HG02885 (cell line): ENCODE results near the gene PKHD1.

Experiments
- ATAC-seq: cut with Tn5 transposase; IDR thresholded peaks from one replicate; pipeline ENCODE4 v1.9.1; 2021; ENCODE audit warnings: mild to moderate bottlenecking; ENCODE audit not compliant: unreplicated experiment, poor library complexity

The PKHD1 gene

DNA sequence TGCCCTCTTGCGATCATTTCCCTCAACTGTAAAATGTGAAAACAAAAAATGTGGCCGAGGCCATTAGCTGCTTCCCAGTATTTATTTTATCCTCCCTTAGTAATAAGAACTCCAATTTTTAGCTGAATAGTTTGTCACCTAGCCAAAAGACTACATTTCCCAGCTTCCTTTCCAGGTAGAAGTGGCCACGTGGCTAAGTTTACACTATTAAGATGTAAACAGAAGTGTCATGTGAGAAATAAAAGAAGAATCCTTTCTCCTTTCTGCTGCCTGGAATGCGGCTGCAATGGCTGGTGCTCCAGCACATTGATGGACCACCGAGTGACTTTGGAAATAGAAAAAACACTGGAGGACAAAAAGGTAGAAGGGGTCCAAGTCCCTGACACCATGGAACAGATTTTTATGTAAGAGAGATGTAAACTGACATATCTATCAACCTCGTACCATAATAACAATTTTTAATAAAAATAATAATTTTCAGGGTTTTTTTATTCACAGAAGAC lies 268.8 kb downstream of the PKHD1 start:
- ATAC-seq, result no peak

DNA sequence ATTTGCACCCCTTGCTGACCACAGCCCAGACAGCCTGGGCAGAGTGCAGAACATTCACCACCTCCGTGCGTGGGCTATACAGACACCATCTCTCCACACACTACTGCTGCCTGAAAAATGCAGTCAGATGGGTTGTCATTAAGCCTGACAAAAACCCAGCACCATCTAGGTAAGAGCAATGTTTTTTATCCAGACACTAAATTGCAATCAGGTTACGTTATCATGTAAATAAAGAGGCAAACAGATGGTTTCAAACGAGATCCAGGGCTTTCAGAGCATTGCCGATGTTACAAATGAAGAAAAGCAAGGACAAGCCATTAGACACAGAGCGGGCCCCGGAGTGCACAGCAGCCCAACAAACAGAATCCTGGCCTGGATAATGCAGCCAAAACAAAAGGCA lies 269.6 kb downstream of the PKHD1 start:
- no peak for ATAC-seq

DNA sequence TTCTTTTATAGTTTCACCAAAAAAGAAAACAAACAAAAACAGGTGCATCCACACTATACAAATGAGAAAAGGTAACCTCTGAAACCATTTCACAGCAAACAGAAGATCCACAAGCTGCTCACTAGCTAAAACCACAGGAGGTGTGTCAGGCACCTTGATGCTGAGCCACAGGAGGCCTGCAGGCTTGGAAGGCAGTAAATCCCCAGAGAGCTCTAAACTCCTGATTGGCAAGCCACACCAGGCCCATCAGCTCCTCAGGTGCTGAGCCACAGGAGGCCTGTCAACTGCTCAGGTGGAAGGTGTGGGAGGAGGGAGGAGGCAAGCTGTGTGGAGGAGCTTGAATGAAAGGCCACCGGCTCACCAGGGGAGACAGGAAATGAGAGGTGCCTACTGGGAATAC lies 273.0 kb downstream of the PKHD1 start:
- ATAC-seq, result peak; percentile 58

DNA sequence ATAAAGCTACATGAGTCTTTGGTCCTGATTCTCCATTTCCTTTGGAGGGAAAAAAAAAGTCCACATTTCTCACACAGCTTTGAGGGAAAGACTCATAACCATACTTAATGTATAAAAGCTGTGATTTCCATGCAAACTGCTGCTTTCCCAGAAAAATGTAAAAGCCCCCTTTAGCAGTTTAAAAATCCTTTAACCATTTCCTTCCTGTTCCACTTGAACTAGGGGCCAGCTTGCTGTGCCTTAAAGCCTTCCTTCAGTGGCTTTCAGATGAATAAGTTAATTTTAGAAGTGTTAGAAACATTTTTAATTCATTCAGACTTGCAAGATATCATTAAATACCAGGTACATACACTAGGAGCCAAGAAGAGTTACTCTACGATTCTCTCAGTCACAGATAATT lies 273.5 kb downstream of the PKHD1 start:
- no peak for ATAC-seq

DNA sequence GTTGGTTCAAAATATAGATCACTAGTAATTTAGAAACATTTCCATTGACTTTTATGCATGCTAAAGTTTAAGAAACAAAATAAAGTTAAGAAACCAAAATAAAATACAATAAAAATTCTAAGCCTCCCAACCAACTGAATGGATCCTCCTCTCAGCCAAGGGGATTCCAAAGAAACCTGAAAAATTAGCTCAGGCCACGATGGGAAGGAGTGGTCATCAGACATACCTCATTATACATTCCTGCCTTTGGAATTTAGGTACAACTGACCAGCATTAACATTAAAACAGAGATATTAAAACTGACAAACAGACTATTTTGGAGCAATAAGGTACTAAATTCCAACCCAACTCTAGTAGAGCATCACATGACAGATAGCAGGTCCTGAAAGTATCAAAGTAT lies 275.2 kb downstream of the PKHD1 start:
- no peak for ATAC-seq

DNA sequence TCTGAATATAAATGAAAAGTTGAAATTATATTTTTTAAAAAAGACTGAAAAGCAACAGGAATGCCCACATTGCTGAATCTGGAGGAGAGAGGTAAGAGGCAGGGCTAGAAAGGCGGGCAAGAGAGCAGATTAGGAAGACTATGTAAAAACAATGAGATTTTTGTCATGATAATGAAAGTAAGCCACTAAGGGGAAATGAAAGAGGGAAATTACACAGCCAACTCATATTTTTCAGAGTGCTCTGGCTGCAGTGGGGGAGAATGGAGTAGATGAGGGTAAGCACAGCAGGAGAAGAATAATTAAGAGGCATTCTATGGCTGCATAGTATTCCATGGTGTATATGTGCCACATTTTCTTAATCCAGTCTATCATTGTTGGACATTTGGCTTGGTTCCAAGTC lies 281.9 kb downstream of the PKHD1 start:
- ATAC-seq, result peak; percentile 92

DNA sequence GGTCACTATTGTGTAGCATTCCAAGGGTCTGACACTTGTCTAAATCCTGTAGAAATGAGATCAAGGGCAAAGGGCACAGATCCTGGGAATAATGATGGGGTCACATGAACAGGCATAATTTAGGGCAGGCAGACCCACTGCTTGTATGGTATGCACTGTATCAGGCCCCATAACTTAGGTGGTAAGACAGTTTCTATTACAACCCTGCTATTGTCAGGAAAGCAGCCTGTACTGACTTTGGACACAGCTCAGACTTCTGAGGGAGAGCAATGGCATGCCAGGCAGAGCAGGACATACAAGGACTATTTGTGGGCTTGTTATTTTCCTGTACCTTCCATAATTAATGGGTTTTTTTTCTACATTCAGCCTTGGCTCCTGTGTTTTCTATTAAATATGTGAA lies 286.8 kb downstream of the PKHD1 start:
- no peak for ATAC-seq

DNA sequence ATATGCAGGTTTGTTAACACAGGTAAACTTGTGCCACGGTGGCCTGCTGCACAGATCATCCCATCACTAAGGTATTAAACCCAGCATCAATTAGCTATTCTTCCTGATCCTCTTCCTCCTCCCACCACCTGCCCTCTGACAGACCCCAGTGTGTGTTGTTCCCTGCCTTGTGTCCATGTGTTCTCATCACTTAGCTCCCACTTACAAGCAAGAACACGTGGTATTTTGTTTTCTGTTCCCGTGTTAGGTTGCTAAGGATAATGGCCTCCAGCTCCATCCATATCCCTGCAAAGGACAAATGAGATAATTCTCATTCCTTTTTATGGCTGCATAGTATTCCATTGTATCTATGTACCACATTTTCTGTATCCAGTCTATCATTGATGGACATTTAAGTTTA lies 294.0 kb downstream of the PKHD1 start:
- no peak for ATAC-seq

DNA sequence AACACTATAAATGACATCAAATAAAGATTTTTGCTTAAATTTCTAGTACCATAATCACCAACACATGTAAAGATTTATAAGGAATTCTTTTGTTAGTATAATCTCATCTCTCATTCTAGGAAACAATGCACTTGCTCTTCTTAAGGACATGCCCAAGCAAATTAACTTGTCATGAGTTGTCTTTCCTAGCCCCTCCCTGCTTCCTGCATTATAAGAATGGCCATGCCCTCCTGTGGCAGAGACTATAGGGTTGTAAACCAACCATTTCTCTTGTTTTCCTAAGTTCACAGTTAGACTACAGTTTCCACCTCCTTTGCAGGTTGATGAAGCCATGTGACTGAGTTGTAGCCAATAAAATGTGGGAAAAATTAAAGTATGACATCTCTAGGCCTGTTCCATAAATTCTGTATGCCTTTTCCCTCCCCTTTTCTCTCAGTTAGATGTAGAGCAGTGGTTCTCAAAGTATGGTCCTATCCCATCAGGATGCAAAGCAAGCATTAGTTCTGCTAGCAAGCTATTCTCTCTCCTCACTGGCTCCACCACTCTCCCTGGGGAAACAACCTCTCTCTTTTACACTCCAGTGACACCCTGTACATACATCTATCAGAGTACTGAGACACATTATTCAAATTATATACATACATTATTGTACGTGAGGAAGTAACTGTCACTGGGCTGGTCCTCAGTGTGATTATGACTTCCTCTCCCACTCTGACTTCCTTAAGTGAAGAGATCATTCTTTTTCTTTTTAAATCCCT lies 295.0 kb downstream of the PKHD1 start:
- ATAC-seq, result no peak

DNA sequence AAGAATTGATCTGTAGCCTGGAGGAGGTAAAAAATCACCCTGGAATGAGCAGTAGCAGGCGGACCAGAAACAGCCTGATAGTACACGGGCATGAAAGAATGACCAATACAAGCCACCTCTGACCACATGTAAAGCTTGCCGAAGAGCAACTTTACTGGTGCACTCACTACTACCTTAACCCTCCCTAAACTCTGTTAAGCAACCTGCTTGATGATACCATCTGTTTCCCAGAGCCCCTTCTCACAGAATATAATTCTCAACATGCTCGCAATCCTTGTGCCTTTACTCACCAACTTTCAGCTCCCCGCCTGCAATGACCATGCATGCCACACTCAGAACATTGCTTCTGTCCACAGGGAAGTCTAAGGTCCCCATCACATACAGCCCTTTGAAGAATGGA lies 296.5 kb downstream of the PKHD1 start:
- no peak for ATAC-seq

DNA sequence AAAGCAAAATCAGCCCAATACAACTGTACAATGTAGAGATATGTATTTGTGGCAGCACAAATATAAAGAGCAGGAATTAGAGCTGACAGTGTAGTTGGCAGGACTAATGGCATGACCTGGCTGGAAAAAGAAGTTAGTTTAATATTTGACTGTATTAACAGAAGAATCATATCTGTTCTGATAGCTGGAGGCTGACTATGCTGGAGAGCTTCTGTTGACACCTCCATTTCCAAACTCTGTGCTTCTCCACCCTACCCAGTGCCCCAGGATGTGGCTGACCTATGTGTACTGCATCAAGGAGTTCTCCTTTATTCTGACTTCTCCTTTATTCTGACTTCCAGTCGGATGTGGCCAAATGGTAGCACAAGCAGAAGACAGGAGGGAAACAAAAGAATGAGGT lies 299.3 kb downstream of the PKHD1 start:
- ATAC-seq, result no peak

DNA sequence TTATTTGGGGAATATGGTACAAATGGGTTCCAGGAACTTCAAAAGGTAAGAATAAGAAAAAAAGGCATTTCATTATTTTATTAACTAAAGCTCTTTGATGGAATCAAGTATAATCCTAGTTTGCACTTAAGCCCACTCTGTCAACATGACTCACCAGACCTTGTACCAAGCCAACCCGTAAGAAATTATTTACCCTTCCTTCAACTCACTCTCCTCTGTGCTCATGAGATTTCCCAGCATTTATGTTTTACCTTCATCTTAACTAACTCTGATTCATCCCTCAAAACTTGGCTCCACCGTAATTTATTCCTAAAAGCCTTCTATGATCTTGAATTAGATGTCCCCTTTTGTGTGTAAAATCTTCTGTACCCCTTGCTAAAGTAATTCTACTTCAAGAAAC lies 308.7 kb downstream of the PKHD1 start:
- ATAC-seq, result no peak

DNA sequence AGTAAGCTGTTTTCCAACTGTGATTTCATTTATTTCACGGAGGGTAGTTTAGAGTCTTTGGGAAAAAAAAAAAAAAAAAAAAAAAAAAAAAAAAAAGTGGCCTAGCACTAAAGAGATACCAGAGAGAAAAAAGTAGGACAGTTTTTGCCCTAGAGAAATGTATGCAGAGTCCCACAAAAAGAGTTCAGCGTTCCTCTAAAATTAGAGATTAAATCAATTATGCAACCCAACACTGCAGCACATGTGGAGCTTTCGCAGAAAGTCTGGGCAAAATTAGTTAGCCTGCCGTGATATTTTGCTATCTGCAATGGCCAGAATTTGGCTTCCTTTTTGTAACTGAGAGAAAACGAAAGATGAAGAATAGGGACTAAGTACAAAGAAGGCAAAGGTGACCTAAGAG lies 309.8 kb downstream of the PKHD1 start:
- no peak for ATAC-seq

DNA sequence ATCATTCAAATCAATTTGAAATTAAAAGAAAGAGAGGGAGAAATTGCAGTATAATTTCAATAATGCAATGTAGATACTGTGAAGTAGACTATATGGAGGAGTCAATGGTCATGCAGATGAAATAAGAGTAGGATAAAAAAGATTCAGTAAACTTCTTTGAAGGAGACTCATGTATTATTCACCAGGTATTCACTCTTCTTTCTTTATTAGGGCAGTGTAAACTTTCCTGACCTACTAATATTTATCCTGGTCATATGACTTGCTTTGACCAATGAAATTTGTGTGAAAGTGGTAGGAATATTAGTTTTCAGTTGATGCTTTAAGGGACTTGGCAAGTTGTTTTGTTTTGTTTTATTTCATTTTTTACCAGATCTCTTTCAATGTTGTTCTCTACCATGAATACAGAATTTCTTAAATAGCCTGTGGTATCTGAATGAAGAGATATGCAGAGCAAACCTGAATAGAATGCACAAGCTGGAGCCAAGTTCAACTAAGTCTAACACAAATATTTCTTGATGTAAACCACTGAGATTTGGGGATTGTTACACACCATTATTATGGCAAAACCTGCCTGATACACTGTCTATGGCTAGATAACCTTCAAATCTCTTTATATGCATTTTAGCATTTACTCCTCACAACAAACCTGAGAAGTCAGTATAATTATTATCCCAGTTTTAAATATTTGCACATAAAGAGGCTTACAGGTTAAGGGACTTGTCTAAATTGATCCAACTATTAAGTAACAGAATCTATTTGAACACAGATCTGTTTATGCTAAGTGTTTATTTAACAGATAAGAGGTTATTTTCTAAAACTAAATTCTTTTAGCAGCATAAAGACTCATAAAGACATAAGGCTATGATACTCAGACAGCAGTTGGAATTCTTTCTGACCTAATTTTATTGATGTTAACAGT lies 311.2 kb downstream of the PKHD1 start:
- ATAC-seq, result no peak

DNA sequence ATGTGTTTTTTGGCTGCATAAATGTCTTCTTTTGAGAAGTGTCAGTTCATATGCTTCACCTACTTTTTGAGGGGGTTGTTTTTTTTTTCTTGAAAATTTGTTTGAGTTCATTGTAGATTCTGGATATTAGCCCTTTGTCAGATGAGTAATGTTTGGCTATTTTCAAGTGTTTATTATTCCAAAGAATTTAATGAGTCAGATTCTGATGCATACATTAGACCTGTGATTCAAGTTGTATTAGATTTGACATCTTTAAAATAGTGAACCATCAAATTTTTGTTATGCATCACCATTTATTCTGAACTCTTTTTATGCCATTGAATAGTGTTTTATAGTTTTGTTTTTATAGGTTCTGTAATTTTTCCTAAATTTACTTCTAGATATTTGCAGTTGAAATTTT lies 319.3 kb downstream of the PKHD1 start:
- no peak for ATAC-seq

DNA sequence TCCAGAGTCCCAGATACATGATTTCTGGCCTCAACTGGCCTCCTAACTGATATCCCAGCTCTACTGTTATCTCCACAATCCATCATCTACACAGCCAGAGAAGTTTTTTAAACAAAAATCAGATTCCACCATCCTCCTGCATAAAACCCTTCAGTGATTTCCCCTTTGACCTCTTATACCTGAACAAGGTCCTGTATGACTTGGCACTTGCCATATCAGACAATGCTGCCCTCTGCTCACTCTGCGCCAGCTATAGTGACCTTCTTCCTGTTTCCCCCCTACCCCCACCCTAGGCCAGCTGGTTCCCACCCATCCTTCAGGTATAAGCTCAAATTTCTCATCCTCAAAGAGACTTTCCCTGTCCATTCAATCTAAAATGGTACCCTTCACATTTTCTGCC lies 322.2 kb downstream of the PKHD1 start:
- no peak for ATAC-seq

DNA sequence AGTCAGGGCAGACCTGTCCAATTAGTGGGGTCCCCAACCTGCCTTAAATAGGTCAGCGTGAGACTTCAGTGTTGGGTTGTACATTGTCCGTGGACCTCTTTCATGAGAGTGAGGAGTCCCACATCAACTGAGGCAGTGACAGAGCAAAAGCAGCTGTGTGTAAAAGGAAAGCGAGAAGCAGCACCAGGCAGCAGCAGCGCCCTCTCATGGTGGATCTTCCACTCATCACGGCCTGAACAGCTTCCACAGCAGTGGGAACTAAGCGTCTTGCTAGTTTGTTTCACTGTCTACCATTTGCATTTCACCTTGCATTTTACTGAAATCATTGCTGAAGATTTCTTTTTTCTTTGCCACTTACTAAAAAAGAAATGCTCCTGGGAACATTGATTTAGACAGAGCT lies 333.8 kb downstream of the PKHD1 start:
- ATAC-seq, result peak; percentile 61

DNA sequence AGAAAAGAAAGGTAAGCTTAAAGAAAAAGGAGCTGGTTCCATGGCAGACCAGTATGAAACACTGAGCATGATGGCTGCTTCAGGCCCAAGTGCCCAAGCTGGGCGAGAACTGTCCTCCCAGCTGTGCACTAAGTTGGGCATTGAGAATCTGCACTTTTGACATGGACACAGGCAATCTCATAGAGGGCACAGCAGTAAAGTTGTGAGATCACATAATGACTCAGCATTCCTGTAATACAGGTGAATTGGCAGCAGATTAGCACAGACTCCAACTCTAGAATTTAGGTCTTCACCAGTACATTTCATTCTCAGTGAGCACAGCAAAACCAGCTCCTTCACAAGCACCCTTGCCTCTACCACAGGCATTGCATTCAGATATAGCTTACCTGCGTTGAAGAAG lies 343.4 kb downstream of the PKHD1 start:
- no peak for ATAC-seq

DNA sequence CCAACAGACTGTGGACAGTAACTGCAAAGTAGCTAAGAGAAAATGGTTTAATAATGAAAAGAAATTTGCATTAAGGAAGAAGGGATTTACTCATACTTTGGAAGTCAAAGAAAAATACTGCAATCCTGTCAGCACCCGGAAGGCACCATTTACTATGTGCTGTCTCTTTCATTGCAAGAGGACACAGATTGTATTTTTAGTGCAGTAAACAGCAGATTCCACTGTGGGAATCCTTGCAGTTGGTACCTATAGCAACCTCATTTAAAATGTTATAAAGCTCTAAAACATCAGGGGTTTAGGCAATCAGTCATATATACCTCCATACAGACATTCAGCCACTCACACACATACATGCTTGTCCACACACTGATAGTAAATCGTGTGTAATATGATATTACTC lies 346.8 kb downstream of the PKHD1 start:
- ATAC-seq, result no peak

DNA sequence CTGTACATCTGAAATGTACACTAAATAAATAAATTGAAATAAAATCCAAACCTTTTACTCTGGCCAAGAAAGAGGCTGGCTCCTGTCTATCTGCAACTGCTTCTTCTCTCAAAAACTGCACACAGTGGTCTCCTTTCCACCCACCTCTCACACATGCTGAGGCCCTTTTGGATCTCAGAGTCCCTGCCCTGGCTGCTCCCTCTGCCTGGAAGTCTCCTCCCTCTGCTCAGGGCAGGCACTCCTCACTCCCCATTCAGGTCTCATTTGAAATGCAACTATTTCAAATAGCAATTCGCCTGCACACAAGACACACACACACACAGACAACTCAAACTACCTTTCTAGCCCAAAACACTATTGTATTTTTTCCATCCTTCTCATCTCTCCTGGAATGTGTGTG lies 348.8 kb downstream of the PKHD1 start:
- no peak for ATAC-seq

DNA sequence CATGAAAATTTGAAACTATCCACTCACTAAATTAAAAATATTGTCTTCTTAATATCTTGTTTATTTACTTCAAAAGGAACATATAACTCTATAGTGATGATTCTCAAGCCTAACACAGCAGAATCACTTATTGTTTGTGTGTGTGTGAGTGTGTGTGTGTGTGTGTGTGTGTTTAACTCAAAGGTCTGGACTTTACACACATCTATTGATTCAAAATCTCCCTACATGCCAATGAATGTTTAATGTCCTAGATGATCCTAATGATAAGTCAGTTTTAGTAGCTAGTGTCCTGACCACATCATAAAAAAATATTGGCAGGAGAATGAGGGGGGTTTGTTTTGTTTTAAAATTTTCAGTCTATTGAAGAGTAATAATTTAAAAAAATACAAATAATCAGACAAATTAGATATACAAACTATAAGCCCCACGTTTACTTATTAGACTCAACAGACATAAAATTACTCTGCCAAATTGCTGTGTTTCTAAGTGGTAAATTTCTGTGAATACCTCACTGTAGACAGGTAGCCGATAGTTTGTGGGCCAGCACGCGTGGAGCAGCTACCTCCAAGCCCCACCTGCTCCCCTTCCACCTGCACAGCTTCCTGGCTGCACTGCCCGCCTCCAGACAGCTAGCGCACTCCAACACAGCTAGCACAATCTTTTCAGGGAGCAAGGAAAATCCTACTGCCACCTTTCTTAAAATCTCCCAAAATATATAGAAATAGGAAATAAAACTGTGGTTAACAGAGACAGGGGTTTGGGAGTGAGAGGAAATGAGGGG lies 349.6 kb downstream of the PKHD1 start:
- ATAC-seq, result no peak
